ENCODE data around the gene TMEM19.

GRCh38 chr12:71710276-71711125 is 24.6 kb downstream of the TMEM19 start:
- TF ChIP-seq, protein P1, sequence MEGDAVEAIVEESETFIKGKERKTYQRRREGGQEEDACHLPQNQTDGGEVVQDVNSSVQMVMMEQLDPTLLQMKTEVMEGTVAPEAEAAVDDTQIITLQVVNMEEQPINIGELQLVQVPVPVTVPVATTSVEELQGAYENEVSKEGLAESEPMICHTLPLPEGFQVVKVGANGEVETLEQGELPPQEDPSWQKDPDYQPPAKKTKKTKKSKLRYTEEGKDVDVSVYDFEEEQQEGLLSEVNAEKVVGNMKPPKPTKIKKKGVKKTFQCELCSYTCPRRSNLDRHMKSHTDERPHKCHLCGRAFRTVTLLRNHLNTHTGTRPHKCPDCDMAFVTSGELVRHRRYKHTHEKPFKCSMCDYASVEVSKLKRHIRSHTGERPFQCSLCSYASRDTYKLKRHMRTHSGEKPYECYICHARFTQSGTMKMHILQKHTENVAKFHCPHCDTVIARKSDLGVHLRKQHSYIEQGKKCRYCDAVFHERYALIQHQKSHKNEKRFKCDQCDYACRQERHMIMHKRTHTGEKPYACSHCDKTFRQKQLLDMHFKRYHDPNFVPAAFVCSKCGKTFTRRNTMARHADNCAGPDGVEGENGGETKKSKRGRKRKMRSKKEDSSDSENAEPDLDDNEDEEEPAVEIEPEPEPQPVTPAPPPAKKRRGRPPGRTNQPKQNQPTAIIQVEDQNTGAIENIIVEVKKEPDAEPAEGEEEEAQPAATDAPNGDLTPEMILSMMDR (conservative IDR thresholded peaks at IDR 0.05 in 1 of 2, IDR thresholded peaks at IDR 0.05 in 1 of 2; ENCODE audit: extremely low read depth in 1 of 2, insufficient read depth in 1 of 2, low read depth in 1 of 2, low read length in 2 of 2) = no peak
- no peak for TF ChIP-seq EZH2 (IDR thresholded peaks at IDR 0.05; ENCODE audit: borderline replicate concordance, low read length)
